HEK293 (cell line): ENCODE data around the gene HRH2.

Experiments
- CTCF ChIA-PET: fragments of 350-600 bp; formaldehyde crosslinking; extraction: SDS; loops from one replicate; lab custom pipeline; 2021; ENCODE audit warnings: antibody characterized with exemption; lab: Yijun Ruan, JAX
- POLR2A ChIA-PET: fragments of 300-600 bp; formaldehyde crosslinking; extraction: SDS; loops from one replicate; lab custom pipeline; 2020; ENCODE audit warnings: antibody characterized with exemption, inconsistent platforms; lab: Yijun Ruan, JAX
- H3K27ac ChIP-seq: fragments of 200-500 bp; sonication (Bioruptor generic); 2 replicates; pipeline ENCODE4 v1.5.1; 2014; ENCODE audit warnings: low read depth, low read length, control low read depth, inconsistent platforms; ENCODE audit errors: extremely low read depth
- H3K36me3 ChIP-seq, 2 experiments: fragments of 200-500 bp in 1 of 2; sonication (Bioruptor generic) in 1 of 2; 1 replicate in 1 of 2; 2 replicates in 1 of 2; pipeline ENCODE4 v1.5.1; 2014 to 2017; ENCODE audit warnings: inconsistent platforms in 2 of 2, low read length in 2 of 2; ENCODE audit not compliant: control insufficient read depth in 2 of 2, insufficient read depth in 1 of 2
- H3K4me1 ChIP-seq: fragments of 200-500 bp; sonication (Bioruptor generic); 2 replicates; pipeline ENCODE4 v1.5.1; 2014; ENCODE audit warnings: mild to moderate bottlenecking, low read length, inconsistent platforms; ENCODE audit not compliant: control insufficient read depth, insufficient read depth
- H3K4me3 ChIP-seq: 2 replicates; pipeline ENCODE4 v1.5.1; 2011; ENCODE audit warnings: low read depth, mild to moderate bottlenecking, control low read depth, low read length, moderate library complexity
- H3K9me3 ChIP-seq: fragments of 200-500 bp; sonication (Bioruptor generic); 2 replicates; pipeline ENCODE4 v1.5.1; 2014; ENCODE audit warnings: low read depth, low read length, inconsistent platforms; ENCODE audit not compliant: control insufficient read depth, insufficient read depth
- MYNN ChIP-seq: fragments of 450-650 bp; formaldehyde crosslinking; IDR thresholded peaks from 2 replicates; pipeline ENCODE4 v1.5.1; 2016; ENCODE audit warnings: missing biosample characterization, missing genetic modification characterization, borderline replicate concordance
- OSR2 ChIP-seq: fragments of 450-650 bp; formaldehyde crosslinking; IDR thresholded peaks from 2 replicates; pipeline ENCODE4 v1.5.1; 2016; ENCODE audit warnings: missing biosample characterization, missing genetic modification characterization
- PRDM1 ChIP-seq: fragments of 450-650 bp; formaldehyde crosslinking; IDR thresholded peaks from 2 replicates; pipeline ENCODE4; 2016; ENCODE audit warnings: missing biosample characterization, missing genetic modification characterization
- RBAK ChIP-seq: fragments of 450-650 bp; formaldehyde crosslinking; IDR thresholded peaks from 2 replicates; pipeline ENCODE4 v1.5.1; 2016; ENCODE audit warnings: missing biosample characterization, missing genetic modification characterization
- SCRT1 ChIP-seq: fragments of 450-650 bp; formaldehyde crosslinking; IDR thresholded peaks from 2 replicates; pipeline ENCODE4 v1.5.1; 2016; ENCODE audit warnings: missing biosample characterization, missing genetic modification characterization, borderline replicate concordance
- TRIM28 ChIP-seq: IDR thresholded peaks from 2 replicates; pipeline ENCODE4 v1.6.1; 2011; ENCODE audit warnings: low read length, control low read depth, borderline replicate concordance
- ZBTB21 ChIP-seq: fragments of 450-650 bp; formaldehyde crosslinking; IDR thresholded peaks from 2 replicates; pipeline ENCODE4 v1.5.1; 2017; ENCODE audit warnings: missing biosample characterization, missing genetic modification characterization
- ZFP3 ChIP-seq: fragments of 450-650 bp; formaldehyde crosslinking; IDR thresholded peaks from 2 replicates; pipeline ENCODE4 v1.5.1; 2016; ENCODE audit warnings: low read depth, missing biosample characterization, missing genetic modification characterization
- ZFP41 ChIP-seq: fragments of 450-650 bp; formaldehyde crosslinking; IDR thresholded peaks from 2 replicates; pipeline ENCODE4 v1.5.1; 2016; ENCODE audit warnings: missing biosample characterization, missing genetic modification characterization, borderline replicate concordance
- ZNF114 ChIP-seq: fragments of 450-650 bp; formaldehyde crosslinking; IDR thresholded peaks from 2 replicates; pipeline ENCODE4 v1.5.0; 2017; ENCODE audit warnings: missing biosample characterization, missing genetic modification characterization
- ZNF175 ChIP-seq: fragments of 450-650 bp; formaldehyde crosslinking; IDR thresholded peaks from 2 replicates; pipeline ENCODE4 v1.5.1; 2016; ENCODE audit warnings: missing biosample characterization, missing genetic modification characterization
- ZNF184 ChIP-seq: fragments of 450-650 bp; IDR thresholded peaks from 2 replicates; pipeline ENCODE4 v1.5.1; 2018; ENCODE audit warnings: missing biosample characterization, mild to moderate bottlenecking, missing genetic modification characterization
- ZNF211 ChIP-seq: fragments of 450-650 bp; formaldehyde crosslinking; IDR thresholded peaks from 2 replicates; pipeline ENCODE4 v1.5.1; 2016; ENCODE audit warnings: low read depth, missing biosample characterization, missing genetic modification characterization
- ZNF23 ChIP-seq: fragments of 450-650 bp; formaldehyde crosslinking; IDR thresholded peaks from 2 replicates; pipeline ENCODE4 v1.5.1; 2016; ENCODE audit warnings: missing biosample characterization, missing genetic modification characterization, borderline replicate concordance
- ZNF341 ChIP-seq: fragments of 450-650 bp; formaldehyde crosslinking; IDR thresholded peaks from 2 replicates; pipeline ENCODE4; 2016; ENCODE audit warnings: low read depth, missing biosample characterization, missing genetic modification characterization
- ZNF404 ChIP-seq: fragments of 450-650 bp; formaldehyde crosslinking; IDR thresholded peaks from 2 replicates; pipeline ENCODE4 v1.5.1; 2017; ENCODE audit warnings: missing biosample characterization, missing genetic modification characterization
- ZNF416 ChIP-seq: fragments of 450-650 bp; formaldehyde crosslinking; IDR thresholded peaks from 2 replicates; pipeline ENCODE4 v1.5.1; 2016; ENCODE audit warnings: missing biosample characterization, missing genetic modification characterization
- ZNF426 ChIP-seq: fragments of 450-650 bp; formaldehyde crosslinking; IDR thresholded peaks from 2 replicates; pipeline ENCODE4 v1.5.1; 2017; ENCODE audit warnings: missing biosample characterization, missing genetic modification characterization, mild to moderate bottlenecking, inconsistent platforms, moderate library complexity
- ZNF521 ChIP-seq: fragments of 450-650 bp; formaldehyde crosslinking; IDR thresholded peaks from 2 replicates; pipeline ENCODE4 v1.5.1; 2017; ENCODE audit warnings: missing biosample characterization, mild to moderate bottlenecking, missing genetic modification characterization
- ZNF600 ChIP-seq: fragments of 450-650 bp; formaldehyde crosslinking; IDR thresholded peaks from 2 replicates; pipeline ENCODE4 v1.5.1; 2016; ENCODE audit warnings: missing biosample characterization, missing genetic modification characterization
- ZNF626 ChIP-seq: fragments of 450-650 bp; sonication (Bioruptor Pico); formaldehyde crosslinking; IDR thresholded peaks from 2 replicates; pipeline ENCODE4 v1.5.1; 2018; ENCODE audit warnings: missing biosample characterization, missing genetic modification characterization, inconsistent platforms
- ZNF629 ChIP-seq: fragments of 450-650 bp; formaldehyde crosslinking; IDR thresholded peaks from 2 replicates; pipeline ENCODE4 v1.5.1; 2017; ENCODE audit warnings: missing biosample characterization, missing genetic modification characterization
- ZNF670 ChIP-seq: fragments of 450-650 bp; formaldehyde crosslinking; IDR thresholded peaks from 2 replicates; pipeline ENCODE4 v1.5.1; 2016; ENCODE audit warnings: missing biosample characterization, missing genetic modification characterization, low read depth
- ZNF785 ChIP-seq: fragments of 450-650 bp; formaldehyde crosslinking; IDR thresholded peaks from 2 replicates; pipeline ENCODE4 v1.5.1; 2016; ENCODE audit warnings: missing biosample characterization, missing genetic modification characterization
- ZNF837 ChIP-seq: fragments of 450-650 bp; formaldehyde crosslinking; IDR thresholded peaks from 2 replicates; pipeline ENCODE4 v1.5.1; 2016; ENCODE audit warnings: missing biosample characterization, missing genetic modification characterization
- TF ChIP-seq, protein P1 (sequence below): sonication (generic); formaldehyde crosslinking; IDR thresholded peaks from 2 replicates; pipeline ENCODE4 v1.8.1; 2022; ENCODE audit warnings: mild to moderate bottlenecking, moderate library complexity, missing genetic modification reagents
- TF ChIP-seq, protein P2 (sequence below): fragments of 450-650 bp; formaldehyde crosslinking; IDR thresholded peaks from 2 replicates; pipeline ENCODE4 v1.5.1; 2016; ENCODE audit warnings: missing biosample characterization, missing genetic modification characterization
- TF ChIP-seq, protein P3 (sequence below): fragments of 450-650 bp; formaldehyde crosslinking; IDR thresholded peaks from 2 replicates; pipeline ENCODE4 v1.5.1; 2016; ENCODE audit warnings: missing biosample characterization, missing genetic modification characterization
- TF ChIP-seq, protein P4 (sequence below): fragments of 450-650 bp; formaldehyde crosslinking; optimal IDR thresholded peaks from 2 replicates; pipeline ENCODE3; 2016; ENCODE audit warnings: missing biosample characterization, mild to moderate bottlenecking, missing genetic modification characterization
- TF ChIP-seq, protein P5 (sequence below): fragments of 450-650 bp; formaldehyde crosslinking; IDR thresholded peaks from 2 replicates; pipeline ENCODE4 v1.5.1; 2016; ENCODE audit warnings: missing biosample characterization, missing genetic modification characterization

The HRH2 gene

DNA sequence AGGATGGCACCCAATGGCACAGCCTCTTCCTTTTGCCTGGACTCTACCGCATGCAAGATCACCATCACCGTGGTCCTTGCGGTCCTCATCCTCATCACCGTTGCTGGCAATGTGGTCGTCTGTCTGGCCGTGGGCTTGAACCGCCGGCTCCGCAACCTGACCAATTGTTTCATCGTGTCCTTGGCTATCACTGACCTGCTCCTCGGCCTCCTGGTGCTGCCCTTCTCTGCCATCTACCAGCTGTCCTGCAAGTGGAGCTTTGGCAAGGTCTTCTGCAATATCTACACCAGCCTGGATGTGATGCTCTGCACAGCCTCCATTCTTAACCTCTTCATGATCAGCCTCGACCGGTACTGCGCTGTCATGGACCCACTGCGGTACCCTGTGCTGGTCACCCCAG lies 25.4 kb downstream of the HRH2 start (continued):
- TF ChIP-seq, protein P1, sequence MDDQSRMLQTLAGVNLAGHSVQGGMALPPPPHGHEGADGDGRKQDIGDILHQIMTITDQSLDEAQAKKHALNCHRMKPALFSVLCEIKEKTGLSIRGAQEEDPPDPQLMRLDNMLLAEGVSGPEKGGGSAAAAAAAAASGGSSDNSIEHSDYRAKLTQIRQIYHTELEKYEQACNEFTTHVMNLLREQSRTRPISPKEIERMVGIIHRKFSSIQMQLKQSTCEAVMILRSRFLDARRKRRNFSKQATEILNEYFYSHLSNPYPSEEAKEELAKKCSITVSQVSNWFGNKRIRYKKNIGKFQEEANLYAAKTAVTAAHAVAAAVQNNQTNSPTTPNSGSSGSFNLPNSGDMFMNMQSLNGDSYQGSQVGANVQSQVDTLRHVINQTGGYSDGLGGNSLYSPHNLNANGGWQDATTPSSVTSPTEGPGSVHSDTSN (CRISPR knock-in tag) = no peak
- no peak for TF ChIP-seq MYNN
- TF ChIP-seq OSR2 = no peak
- TF ChIP-seq PRDM1 = no peak
- no peak for TF ChIP-seq ZNF175 (tag by site-specific recombination)
- TF ChIP-seq ZFP3 = no peak
- TF ChIP-seq SCRT1 (tag by site-specific recombination) = no peak
- TF ChIP-seq RBAK (tag by site-specific recombination) = no peak
- TF ChIP-seq ZNF211 = no peak
- TF ChIP-seq, protein P2, sequence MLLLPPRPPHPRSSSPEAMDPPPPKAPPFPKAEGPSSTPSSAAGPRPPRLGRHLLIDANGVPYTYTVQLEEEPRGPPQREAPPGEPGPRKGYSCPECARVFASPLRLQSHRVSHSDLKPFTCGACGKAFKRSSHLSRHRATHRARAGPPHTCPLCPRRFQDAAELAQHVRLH = no peak
- TF ChIP-seq ZBTB21 (tag by site-specific recombination) = no peak

DNA sequence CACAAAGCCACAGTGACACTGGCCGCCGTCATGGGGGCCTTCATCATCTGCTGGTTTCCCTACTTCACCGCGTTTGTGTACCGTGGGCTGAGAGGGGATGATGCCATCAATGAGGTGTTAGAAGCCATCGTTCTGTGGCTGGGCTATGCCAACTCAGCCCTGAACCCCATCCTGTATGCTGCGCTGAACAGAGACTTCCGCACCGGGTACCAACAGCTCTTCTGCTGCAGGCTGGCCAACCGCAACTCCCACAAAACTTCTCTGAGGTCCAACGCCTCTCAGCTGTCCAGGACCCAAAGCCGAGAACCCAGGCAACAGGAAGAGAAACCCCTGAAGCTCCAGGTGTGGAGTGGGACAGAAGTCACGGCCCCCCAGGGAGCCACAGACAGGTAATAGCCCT lies 26.1 kb downstream of the HRH2 start:
- CTCF ChIA-PET = interaction anchor here (1.0 to 1.1 kb wide), 2 partner anchors 12 to 35 kb away, joined by 3 to 5 read pairs; no protein-coding TSS in a partner anchor
- H3K4me3 ChIP-seq = no peak overlapping the region
- no peak for TF ChIP-seq ZNF184 (tag by site-specific recombination)
- TF ChIP-seq ZNF785 (tag by site-specific recombination) = no peak
- TF ChIP-seq ZNF670 = no peak
- no peak for TF ChIP-seq ZNF629 (tag by site-specific recombination)
- no peak for TF ChIP-seq ZNF837
- TF ChIP-seq ZNF416 (tag by site-specific recombination) = no peak
- no peak for TF ChIP-seq ZNF114 (tag by site-specific recombination)
- TF ChIP-seq ZNF626 = no peak
- TF ChIP-seq, protein P3, sequence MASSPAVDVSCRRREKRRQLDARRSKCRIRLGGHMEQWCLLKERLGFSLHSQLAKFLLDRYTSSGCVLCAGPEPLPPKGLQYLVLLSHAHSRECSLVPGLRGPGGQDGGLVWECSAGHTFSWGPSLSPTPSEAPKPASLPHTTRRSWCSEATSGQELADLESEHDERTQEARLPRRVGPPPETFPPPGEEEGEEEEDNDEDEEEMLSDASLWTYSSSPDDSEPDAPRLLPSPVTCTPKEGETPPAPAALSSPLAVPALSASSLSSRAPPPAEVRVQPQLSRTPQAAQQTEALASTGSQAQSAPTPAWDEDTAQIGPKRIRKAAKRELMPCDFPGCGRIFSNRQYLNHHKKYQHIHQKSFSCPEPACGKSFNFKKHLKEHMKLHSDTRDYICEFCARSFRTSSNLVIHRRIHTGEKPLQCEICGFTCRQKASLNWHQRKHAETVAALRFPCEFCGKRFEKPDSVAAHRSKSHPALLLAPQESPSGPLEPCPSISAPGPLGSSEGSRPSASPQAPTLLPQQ (tag by site-specific recombination) = no peak
- TF ChIP-seq ZNF426 (tag by site-specific recombination) = no peak
- TF ChIP-seq, protein P4, sequence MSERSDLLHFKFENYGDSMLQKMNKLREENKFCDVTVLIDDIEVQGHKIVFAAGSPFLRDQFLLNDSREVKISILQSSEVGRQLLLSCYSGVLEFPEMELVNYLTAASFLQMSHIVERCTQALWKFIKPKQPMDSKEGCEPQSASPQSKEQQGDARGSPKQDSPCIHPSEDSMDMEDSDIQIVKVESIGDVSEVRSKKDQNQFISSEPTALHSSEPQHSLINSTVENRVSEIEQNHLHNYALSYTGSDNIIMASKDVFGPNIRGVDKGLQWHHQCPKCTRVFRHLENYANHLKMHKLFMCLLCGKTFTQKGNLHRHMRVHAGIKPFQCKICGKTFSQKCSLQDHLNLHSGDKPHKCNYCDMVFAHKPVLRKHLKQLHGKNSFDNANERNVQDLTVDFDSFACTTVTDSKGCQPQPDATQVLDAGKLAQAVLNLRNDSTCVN (tag by site-specific recombination) = no peak
- TF ChIP-seq ZNF341 = no peak
- TF ChIP-seq ZFP41 (tag by site-specific recombination) = no peak
- TF ChIP-seq ZNF23 (tag by site-specific recombination) = no peak
- no peak for TF ChIP-seq ZNF521 (tag by site-specific recombination)
- TF ChIP-seq, protein P5, sequence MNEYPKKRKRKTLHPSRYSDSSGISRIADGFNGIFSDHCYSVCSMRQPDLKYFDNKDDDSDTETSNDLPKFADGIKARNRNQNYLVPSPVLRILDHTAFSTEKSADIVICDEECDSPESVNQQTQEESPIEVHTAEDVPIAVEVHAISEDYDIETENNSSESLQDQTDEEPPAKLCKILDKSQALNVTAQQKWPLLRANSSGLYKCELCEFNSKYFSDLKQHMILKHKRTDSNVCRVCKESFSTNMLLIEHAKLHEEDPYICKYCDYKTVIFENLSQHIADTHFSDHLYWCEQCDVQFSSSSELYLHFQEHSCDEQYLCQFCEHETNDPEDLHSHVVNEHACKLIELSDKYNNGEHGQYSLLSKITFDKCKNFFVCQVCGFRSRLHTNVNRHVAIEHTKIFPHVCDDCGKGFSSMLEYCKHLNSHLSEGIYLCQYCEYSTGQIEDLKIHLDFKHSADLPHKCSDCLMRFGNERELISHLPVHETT (tag by site-specific recombination) = no peak
- no peak for TF ChIP-seq ZNF404 (tag by site-specific recombination)
- no peak for TF ChIP-seq ZNF600 (tag by site-specific recombination)
- no peak for TF ChIP-seq TRIM28
- TF ChIP-seq, all 188 proteins: peak for 0
- no peaks in the 10 kb centered on the region for H3K9me3 ChIP-seq
- H3K4me1 ChIP-seq = no peaks in the 10 kb centered on the region
- no peak overlapping the region for H3K27ac ChIP-seq
- H3K36me3 ChIP-seq = no peaks in the 10 kb centered on the region
- POLR2A ChIA-PET = no interaction called here
